Measurements from ENCODE around the gene LRCH4.

Gene LRCH4

DNA sequence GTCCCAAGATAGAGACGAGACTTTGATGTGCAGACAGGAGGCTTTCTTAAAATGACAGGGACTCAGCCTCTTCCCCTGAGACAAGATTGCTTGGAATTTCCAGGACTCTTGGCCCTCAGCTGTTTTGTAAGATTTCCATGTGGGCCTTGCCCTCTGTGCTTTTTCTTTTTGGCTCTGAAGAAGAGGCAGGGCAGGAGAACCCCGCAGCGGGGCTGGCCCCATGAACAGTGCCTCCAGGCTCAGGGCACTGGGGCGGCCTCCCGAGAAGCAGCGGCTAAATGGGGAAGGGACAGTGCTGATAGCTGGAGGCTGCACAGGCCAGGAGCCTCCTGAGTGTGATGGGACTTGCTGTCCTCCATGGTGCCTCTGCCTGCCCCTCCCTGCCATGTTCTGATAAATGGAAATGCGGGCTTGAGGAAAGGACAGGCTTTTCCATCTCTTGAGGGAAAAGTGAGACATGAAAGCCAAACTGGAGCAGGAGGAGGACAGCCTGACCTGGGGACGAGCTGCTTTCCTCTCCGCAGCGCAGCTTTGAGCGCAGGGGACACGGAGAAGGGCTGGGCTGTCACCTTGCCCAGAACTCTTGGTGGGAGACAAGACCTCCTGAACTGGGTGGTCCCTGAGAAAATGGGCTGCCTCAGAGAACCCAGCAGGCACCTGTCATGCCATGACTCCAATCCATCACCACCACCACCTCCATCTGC is 24.3 kb downstream of the LRCH4 start:
- Histone ChIP-seq H3K9ac (ENCODE audit: low read depth, low read length, poor library complexity) (no peak overlapping the region), H3K27me3 (ENCODE audit: control insufficient read depth in 3 of 3, insufficient read depth in 3 of 3, low read depth in 1 of 3, low read length in 3 of 3) (no peaks in the 10 kb centered on the region), H3K23ac (ENCODE audit: low read depth, low read length, poor library complexity) (peak overlapping the region; percentile 39), H2BK15ac (ENCODE audit: low read length) (no peak overlapping the region), H4K91ac (ENCODE audit: low read depth, low read length, poor library complexity) (no peak overlapping the region), H3K27ac (replicated peaks; ENCODE audit: low read length) (no peak overlapping the region), H3K4ac (ENCODE audit: low read length) (no peak overlapping the region), H3K4me1 (ENCODE audit: control insufficient read depth in 2 of 2, insufficient read depth in 1 of 2, low read depth in 1 of 2, low read length in 2 of 2) (peaks cover 0 to 3% of the 10 kb centered on the region in 2 donors), H3K79me1 (ENCODE audit: low read depth, low read length) (no peaks in the 10 kb centered on the region), H3K4me2 (ENCODE audit: insufficient read depth, low read length, poor library complexity, severe bottlenecking) (no peak overlapping the region), H2BK120ac (ENCODE audit: low read depth, low read length) (no peak overlapping the region), H3K9me3 (replicated peaks in 1 of 2; ENCODE audit: control insufficient read depth in 2 of 2, insufficient read depth in 1 of 2, low read depth in 1 of 2, low read length in 2 of 2) (no peaks in the 10 kb centered on the region), H3K36me3 (replicated peaks in 1 of 2; ENCODE audit: control insufficient read depth in 2 of 2, insufficient read depth in 2 of 2, low read length in 2 of 2) (peaks cover 4 to 36% of the 10 kb centered on the region in 2 donors), H3K14ac (ENCODE audit: low read length) (no peak overlapping the region), H2AFZ (ENCODE audit: low read length) (no peak overlapping the region), H3K4me3 (ENCODE audit: low read length in 2 of 2) (no peak overlapping the region), H2BK12ac (ENCODE audit: low read length) (no peak overlapping the region), H2AK5ac (ENCODE audit: low read depth, low read length) (no peak overlapping the region), H3K18ac (ENCODE audit: low read length) (no peak overlapping the region), H2BK5ac (ENCODE audit: low read length) (no peak overlapping the region), H4K8ac (ENCODE audit: low read depth, low read length) (no peak overlapping the region)
- WGBS, 2 donors (ENCODE audit: extremely low coverage in 2 of 2, insufficient read length in 2 of 2, insufficient replicate concordance in 1 of 2) = no CpG with 5 or more reads among the region's 12 CpGs
- DNase-seq (ENCODE audit: low spot score) = no peak

DNA sequence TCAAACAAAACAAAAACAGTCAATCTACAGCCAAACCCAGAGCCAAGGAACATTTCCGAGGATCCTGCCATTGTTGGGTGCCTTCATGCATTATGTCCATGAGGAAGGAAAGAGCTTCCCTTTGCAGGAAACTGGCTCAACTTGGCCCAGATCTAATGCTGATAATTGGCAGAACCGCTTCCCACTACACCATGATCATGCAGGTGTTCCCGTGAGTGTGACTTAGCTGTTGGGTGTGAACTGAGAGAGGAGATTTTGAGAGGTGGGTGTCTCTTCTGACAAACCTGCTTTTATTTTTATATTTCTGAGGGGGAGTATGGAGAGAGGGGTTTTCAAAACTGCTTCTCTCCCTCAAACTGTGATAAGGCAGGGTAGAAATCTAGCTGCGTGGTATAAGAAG is 26.8 kb downstream of the LRCH4 start:
- no peak overlapping the region for H2AFZ ChIP-seq (ENCODE audit: low read length)
- DNase-seq (ENCODE audit: low spot score) = no peak
- H4K8ac ChIP-seq (ENCODE audit: low read depth, low read length) = no peak overlapping the region
- no peak overlapping the region for H3K4me3 ChIP-seq (ENCODE audit: low read length in 2 of 2)
- no peak overlapping the region for H3K23ac ChIP-seq (ENCODE audit: low read depth, low read length, poor library complexity)
- H3K9me3 ChIP-seq (replicated peaks in 1 of 2; ENCODE audit: control insufficient read depth in 2 of 2, insufficient read depth in 1 of 2, low read depth in 1 of 2, low read length in 2 of 2) = no peaks in the 10 kb centered on the region
- no peak overlapping the region for H3K18ac ChIP-seq (ENCODE audit: low read length)
- H3K27ac ChIP-seq (replicated peaks; ENCODE audit: low read length) = no peak overlapping the region
- no peak overlapping the region for H2BK15ac ChIP-seq (ENCODE audit: low read length)
- no peak overlapping the region for H4K91ac ChIP-seq (ENCODE audit: low read depth, low read length, poor library complexity)
- WGBS, 2 donors (ENCODE audit: extremely low coverage in 2 of 2, insufficient read length in 2 of 2, insufficient replicate concordance in 1 of 2) = no CpG with 5 or more reads among the region's 4 CpGs
- H3K79me1 ChIP-seq (ENCODE audit: low read depth, low read length) = no peaks in the 10 kb centered on the region
- H2AK5ac ChIP-seq (ENCODE audit: low read depth, low read length) = no peak overlapping the region
- no peak overlapping the region for H2BK12ac ChIP-seq (ENCODE audit: low read length)
- no peak overlapping the region for H2BK120ac ChIP-seq (ENCODE audit: low read depth, low read length)
- H3K4me2 ChIP-seq (ENCODE audit: insufficient read depth, low read length, poor library complexity, severe bottlenecking) = no peak overlapping the region
- H2BK5ac ChIP-seq (ENCODE audit: low read length) = no peak overlapping the region
- peaks cover 0 to 2% of the 10 kb centered on the region in 2 donors for H3K4me1 ChIP-seq (ENCODE audit: control insufficient read depth in 2 of 2, insufficient read depth in 1 of 2, low read depth in 1 of 2, low read length in 2 of 2)
- peaks cover 15 to 58% of the 10 kb centered on the region in 2 donors for H3K36me3 ChIP-seq (replicated peaks in 1 of 2; ENCODE audit: control insufficient read depth in 2 of 2, insufficient read depth in 2 of 2, low read length in 2 of 2)
- H3K9ac ChIP-seq (ENCODE audit: low read depth, low read length, poor library complexity) = no peak overlapping the region
- H3K4ac ChIP-seq (ENCODE audit: low read length) = no peak overlapping the region
- no peak overlapping the region for H3K14ac ChIP-seq (ENCODE audit: low read length)
- H3K27me3 ChIP-seq (ENCODE audit: control insufficient read depth in 3 of 3, insufficient read depth in 3 of 3, low read depth in 1 of 3, low read length in 3 of 3) = no peaks in the 10 kb centered on the region

DNA sequence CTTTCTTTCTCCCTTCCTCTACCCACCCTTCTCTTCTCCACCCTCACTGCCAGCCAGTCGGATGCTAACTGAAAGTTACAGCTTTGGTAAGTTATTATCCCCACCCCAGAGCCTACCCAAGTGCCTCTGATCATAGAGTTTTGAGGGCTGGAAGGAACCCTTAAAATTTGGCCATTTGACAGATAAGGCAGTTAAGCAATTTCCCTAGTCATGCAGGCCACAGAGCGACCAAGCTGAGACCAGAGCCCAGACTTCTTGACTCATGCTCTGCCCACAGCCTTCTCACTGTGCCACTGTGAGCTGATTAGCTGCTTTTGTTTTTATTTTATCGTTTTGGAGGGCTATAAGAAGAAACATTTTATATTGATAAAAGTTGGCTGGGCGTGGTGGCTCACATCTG is 29.4 kb downstream of the LRCH4 start:
- Histone ChIP-seq H2AK5ac (ENCODE audit: low read depth, low read length) (no peak overlapping the region), H3K27ac (replicated peaks; ENCODE audit: low read length) (no peak overlapping the region), H3K4me3 (ENCODE audit: low read length in 2 of 2) (no peak overlapping the region), H4K91ac (ENCODE audit: low read depth, low read length, poor library complexity) (no peak overlapping the region), H2AFZ (ENCODE audit: low read length) (no peak overlapping the region), H3K4ac (ENCODE audit: low read length) (no peak overlapping the region), H3K18ac (ENCODE audit: low read length) (no peak overlapping the region), H2BK5ac (ENCODE audit: low read length) (no peak overlapping the region), H3K14ac (ENCODE audit: low read length) (no peak overlapping the region), H2BK15ac (ENCODE audit: low read length) (no peak overlapping the region), H3K36me3 (replicated peaks in 1 of 2; ENCODE audit: control insufficient read depth in 2 of 2, insufficient read depth in 2 of 2, low read length in 2 of 2) (peaks cover 21 to 64% of the 10 kb centered on the region in 2 donors), H2BK120ac (ENCODE audit: low read depth, low read length) (no peak overlapping the region), H3K79me1 (ENCODE audit: low read depth, low read length) (no peaks in the 10 kb centered on the region), H3K9ac (ENCODE audit: low read depth, low read length, poor library complexity) (no peak overlapping the region), H3K27me3 (ENCODE audit: control insufficient read depth in 3 of 3, insufficient read depth in 3 of 3, low read depth in 1 of 3, low read length in 3 of 3) (no peaks in the 10 kb centered on the region), H3K4me2 (ENCODE audit: insufficient read depth, low read length, poor library complexity, severe bottlenecking) (no peak overlapping the region), H3K23ac (ENCODE audit: low read depth, low read length, poor library complexity) (no peak overlapping the region), H3K9me3 (replicated peaks in 1 of 2; ENCODE audit: control insufficient read depth in 2 of 2, insufficient read depth in 1 of 2, low read depth in 1 of 2, low read length in 2 of 2) (no peaks in the 10 kb centered on the region), H2BK12ac (ENCODE audit: low read length) (no peak overlapping the region), H3K4me1 (ENCODE audit: control insufficient read depth in 2 of 2, insufficient read depth in 1 of 2, low read depth in 1 of 2, low read length in 2 of 2) (no peaks in the 10 kb centered on the region), H4K8ac (ENCODE audit: low read depth, low read length) (no peak overlapping the region)
- DNase-seq (ENCODE audit: low spot score) = no peak
- WGBS, 2 donors (ENCODE audit: extremely low coverage in 2 of 2, insufficient read length in 2 of 2, insufficient replicate concordance in 1 of 2) = no CpG with 5 or more reads among the region's 4 CpGs

DNA sequence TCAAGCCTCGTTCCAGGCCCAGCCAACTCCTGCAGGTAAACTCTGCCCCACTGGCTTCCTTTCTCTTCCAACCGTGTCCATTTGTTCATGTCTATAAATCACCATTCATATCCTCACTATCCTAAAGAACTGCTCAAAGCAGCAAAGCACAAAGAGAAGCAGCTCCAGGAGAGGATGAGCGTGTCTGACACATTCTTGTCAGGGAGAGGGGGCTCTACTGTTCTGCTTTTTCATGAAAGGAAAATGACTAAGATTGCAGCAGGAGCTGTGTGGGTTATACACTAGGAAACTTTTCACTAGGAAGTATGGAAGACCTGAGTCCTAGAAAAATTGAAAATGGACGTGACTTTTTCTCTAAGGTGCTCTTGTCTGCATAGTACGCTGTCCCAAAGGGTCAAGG is 30.2 kb downstream of the LRCH4 start:
- no peak overlapping the region for H3K23ac ChIP-seq (ENCODE audit: low read depth, low read length, poor library complexity)
- H2AK5ac ChIP-seq (ENCODE audit: low read depth, low read length) = no peak overlapping the region
- H3K18ac ChIP-seq (ENCODE audit: low read length) = no peak overlapping the region
- no peak overlapping the region for H4K91ac ChIP-seq (ENCODE audit: low read depth, low read length, poor library complexity)
- H3K14ac ChIP-seq (ENCODE audit: low read length) = no peak overlapping the region
- H3K4ac ChIP-seq (ENCODE audit: low read length) = no peak overlapping the region
- H3K9ac ChIP-seq (ENCODE audit: low read depth, low read length, poor library complexity) = no peak overlapping the region
- no peak overlapping the region for H3K4me3 ChIP-seq (ENCODE audit: low read length in 2 of 2)
- H3K27ac ChIP-seq (replicated peaks; ENCODE audit: low read length) = no peak overlapping the region
- H4K8ac ChIP-seq (ENCODE audit: low read depth, low read length) = no peak overlapping the region
- H3K4me2 ChIP-seq (ENCODE audit: insufficient read depth, low read length, poor library complexity, severe bottlenecking) = no peak overlapping the region
- WGBS, 2 donors (ENCODE audit: extremely low coverage in 2 of 2, insufficient read length in 2 of 2, insufficient replicate concordance in 1 of 2) = no CpG with 5 or more reads among the region's 5 CpGs
- no peaks in the 10 kb centered on the region for H3K79me1 ChIP-seq (ENCODE audit: low read depth, low read length)
- no peaks in the 10 kb centered on the region for H3K9me3 ChIP-seq (replicated peaks in 1 of 2; ENCODE audit: control insufficient read depth in 2 of 2, insufficient read depth in 1 of 2, low read depth in 1 of 2, low read length in 2 of 2)
- H2BK120ac ChIP-seq (ENCODE audit: low read depth, low read length) = no peak overlapping the region
- H3K27me3 ChIP-seq (ENCODE audit: control insufficient read depth in 3 of 3, insufficient read depth in 3 of 3, low read depth in 1 of 3, low read length in 3 of 3) = no peaks in the 10 kb centered on the region
- DNase-seq (ENCODE audit: low spot score) = no peak
- H2AFZ ChIP-seq (ENCODE audit: low read length) = no peak overlapping the region
- peaks cover 21 to 65% of the 10 kb centered on the region in 2 donors for H3K36me3 ChIP-seq (replicated peaks in 1 of 2; ENCODE audit: control insufficient read depth in 2 of 2, insufficient read depth in 2 of 2, low read length in 2 of 2)
- H2BK5ac ChIP-seq (ENCODE audit: low read length) = no peak overlapping the region
- no peaks in the 10 kb centered on the region for H3K4me1 ChIP-seq (ENCODE audit: control insufficient read depth in 2 of 2, insufficient read depth in 1 of 2, low read depth in 1 of 2, low read length in 2 of 2)
- H2BK12ac ChIP-seq (ENCODE audit: low read length) = no peak overlapping the region
- no peak overlapping the region for H2BK15ac ChIP-seq (ENCODE audit: low read length)
